Measurements from ENCODE around the gene CELA3B. TPM values are rescaled to one million over a fixed set of nuclear protein-coding genes. Genes with fewer than 3 reads are reported as not detected.
A peak's percentile ranks its signal among the peaks of the same experiment; 100 is the strongest.
"Not testable (repeated sequence)": the region's sequence is repeated elsewhere in the genome, so short reads cannot be mapped to it uniquely, and the experiment has no call there.

CELA3B gene, protein sequence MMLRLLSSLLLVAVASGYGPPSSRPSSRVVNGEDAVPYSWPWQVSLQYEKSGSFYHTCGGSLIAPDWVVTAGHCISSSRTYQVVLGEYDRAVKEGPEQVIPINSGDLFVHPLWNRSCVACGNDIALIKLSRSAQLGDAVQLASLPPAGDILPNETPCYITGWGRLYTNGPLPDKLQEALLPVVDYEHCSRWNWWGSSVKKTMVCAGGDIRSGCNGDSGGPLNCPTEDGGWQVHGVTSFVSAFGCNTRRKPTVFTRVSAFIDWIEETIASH
- 0.90 TPM for total RNA-seq
- long read RNA-seq = 0 reads

DNA sequence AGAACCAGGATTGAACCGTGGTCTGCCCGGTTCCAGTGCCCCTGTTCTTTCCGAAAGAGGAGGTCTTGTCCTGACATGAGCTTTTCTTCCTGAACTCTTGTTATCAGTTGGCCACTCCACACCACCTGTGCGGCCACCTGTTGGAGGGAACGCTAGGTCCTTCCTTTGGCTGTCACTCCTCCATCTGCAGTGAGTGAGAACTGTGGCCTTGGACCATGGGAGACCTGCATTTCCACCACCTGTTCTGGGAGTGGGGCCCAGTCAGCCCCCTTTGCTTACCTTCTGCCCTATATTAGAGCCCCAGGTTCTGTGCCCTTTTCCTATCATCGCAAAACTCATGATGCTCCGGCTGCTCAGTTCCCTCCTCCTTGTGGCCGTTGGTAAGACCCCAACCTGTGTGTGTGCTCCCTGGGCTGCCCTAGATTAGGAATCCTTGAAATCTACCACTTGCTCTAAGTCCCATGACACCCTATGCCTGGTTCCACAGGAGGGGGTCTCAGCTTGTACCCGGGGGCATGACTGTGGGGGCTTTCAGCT, at the start of gene CELA3B:
Gene CELA3B (plus strand): TSS at position 320 of the 537 bp plus-strand sequence. CDS start 18 bp downstream, at position 338.
- DNase-seq (ENCODE audit: low spot score) = not testable (repeated sequence)

DNA sequence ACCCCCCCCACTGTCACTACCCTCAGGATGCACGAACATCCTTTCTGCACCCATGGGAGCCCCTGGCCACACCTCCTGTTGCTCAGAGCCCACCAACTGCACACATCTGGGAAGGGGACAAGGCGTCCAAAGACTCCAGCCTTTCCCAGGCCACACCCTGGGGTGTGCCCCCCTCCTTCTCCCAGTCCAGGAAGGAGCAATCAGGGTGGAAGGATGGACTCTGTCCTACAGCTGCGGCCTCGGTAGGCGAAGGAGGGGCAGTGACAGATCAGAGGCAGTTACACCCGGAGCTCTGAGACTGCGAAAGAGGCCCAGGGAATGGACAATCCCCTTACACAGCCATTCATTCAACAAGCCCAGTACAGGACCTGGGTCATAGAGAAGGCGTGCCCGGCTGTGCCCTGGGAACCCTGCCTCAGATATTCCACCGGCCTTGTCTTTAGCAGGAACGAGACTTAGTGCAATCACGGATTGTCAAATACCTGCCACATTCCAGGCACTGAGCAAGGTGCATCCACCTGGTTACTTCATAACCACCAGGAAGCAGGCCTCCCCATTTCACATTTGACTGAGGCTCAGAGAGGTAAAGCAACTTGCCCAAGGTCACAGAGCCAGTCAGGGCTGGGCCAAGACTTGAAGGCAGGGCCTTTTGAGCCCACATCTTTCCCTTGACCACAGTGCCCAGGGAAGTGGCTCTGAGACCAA, 49.1 kb upstream of the CELA3B start:
- DNase-seq (ENCODE audit: low spot score) = no peak

DNA sequence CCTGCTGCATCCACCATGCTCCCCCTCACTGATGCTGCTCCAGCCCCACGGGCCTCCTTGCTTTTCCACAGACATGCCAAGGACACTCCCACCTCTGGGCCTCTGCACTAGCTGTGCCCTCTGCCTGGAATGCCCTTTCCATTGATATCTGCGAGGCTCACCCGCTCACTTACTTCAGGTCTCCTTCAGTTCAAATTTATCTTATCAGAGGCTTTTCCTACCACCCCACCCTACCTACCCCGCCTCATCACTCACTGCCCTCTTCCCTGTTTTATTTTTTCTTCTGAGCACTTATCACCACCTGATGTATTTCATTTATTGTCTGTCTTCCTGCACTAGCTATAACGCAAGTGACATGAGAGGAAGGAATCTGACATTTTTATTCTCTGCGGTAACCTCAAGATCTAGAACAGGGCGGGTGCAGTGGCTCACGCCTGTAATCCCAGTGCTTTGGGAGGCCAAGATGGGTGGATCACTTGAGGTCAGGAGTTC, 46.7 kb upstream of the CELA3B start:
- DNase-seq (ENCODE audit: low spot score) = no peak

DNA sequence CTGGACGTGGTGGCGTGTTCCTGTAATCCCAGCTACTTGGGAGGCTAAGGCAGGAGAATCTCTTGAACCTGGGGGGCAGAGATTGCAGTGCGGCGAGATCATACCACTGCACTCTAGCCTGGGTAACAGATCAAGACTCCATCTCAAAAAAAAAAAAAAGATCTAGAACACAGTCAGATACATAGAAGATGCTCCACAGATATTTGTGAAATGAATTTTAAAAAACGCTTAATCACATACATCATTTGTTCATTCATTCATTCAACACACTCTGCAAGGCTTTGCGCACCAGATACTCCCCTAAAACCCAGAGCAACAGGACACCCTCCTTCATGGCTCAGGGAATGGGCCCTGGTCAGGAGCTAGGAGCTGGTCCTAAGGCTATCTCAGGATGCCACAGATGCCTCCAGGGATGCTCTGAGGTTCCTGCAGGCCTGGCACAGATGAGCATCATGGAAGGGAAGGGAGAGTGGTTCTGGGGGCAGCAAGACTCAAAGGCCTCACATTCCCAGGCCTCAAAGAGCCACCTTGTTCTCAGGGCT, 46.1 kb upstream of the CELA3B start:
- DNase-seq (ENCODE audit: low spot score) = no peak

DNA sequence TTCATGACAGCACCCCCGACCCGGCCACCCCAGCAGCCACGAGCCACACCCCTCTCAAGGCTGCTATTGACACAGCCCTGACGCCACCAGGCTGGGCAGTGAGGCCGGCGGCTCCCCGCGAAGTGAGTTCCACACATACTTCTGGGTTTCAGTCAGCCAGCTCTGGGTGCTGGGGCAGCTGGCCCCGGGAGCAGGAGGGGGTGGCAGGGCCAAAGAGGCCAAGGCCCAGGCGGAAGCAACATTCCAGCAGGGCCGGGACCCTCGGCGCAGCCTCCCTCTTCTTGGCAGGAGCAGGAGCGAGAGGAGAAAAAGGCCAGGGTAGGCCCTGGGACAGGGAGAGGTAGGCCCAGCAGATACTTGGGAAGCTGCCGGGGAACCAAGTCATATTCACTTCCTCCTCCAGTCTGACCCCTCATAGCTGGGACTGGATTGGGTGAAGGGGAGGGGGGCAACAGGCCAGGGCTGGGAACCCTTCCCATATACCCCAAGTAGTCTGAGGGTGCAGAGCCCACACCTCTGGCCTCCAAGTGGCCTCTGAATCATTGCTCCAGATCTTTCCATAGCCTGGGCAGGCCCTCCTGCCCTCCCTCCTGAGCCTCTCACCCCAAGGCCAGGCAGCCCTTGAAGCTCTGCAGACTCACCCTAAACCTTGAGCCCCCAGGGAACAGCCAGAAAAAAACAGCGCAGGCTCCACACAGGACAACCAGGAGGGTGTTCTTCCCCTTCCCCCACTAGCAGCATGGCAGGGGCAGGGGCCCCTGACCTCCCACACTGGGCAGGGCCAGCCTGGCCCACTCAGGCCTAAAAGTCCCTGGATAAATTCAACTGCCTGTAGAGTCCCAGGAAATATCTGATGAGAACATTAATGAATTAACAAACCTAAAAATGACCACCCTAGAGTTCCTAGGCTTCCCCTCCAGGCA, 45.4 kb upstream of the CELA3B start:
- DNase-seq (ENCODE audit: low spot score) = no peak

DNA sequence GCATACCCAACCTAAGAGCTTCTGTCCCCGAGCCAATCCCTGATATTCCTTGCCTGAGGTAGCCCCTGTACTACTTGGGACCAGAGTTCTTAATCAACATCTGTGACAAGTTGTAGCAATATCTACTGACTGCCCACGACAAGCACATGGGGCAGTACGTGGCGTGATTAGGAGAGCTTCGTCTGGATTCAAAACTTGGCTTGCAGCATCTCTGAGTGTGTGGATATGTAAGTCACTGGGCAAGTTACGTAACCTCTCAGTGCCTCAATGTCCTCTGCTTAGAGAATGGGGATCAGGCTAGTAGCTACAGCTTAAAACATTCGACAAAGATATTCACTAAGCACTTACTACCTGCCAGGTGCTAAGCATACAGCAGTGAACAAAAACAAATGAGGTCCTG, 44.7 kb upstream of the CELA3B start:
- no peak for DNase-seq (ENCODE audit: low spot score)

DNA sequence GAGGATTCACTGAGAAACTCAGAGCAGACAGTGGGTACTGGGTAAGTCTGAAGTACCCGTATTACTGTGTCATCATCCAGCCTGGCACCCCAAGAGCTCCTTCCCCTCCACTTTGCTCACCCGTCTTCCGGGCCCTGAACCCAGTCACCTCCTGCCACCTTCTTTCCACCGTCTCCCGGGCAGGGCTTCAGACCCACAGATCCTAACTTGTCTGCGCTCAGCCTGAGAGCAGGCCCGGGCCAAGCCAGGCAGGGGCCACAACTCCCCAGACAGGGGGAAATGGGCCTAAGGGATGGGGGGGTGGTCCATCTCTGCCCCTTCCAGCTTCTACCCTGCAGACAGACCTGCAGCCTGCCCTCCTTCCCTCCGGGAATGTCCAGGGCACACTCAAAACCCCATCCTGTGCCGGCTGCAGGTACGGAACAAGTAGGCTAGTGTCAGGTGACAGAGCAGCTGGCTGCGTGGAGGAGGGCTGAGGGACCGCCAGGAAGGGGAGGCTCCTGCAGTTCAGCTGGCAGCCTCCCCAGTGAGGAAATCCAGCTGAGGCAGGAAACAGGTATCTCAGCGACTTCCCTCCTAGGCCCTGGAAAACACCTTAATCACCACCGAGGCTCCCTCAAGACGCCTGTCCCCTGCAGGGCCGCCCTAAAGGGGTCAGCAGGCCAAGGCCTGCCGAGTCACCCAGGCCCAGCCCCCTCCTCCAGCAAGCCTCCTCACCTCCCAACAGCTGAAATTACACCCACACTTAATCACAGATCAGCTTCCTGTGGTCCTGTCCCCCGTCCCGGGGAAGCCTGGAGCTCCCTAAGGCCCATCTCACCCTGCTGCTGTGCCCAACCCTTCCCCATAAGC, 43.2 kb upstream of the CELA3B start:
- DNase-seq (ENCODE audit: low spot score) = no peak

DNA sequence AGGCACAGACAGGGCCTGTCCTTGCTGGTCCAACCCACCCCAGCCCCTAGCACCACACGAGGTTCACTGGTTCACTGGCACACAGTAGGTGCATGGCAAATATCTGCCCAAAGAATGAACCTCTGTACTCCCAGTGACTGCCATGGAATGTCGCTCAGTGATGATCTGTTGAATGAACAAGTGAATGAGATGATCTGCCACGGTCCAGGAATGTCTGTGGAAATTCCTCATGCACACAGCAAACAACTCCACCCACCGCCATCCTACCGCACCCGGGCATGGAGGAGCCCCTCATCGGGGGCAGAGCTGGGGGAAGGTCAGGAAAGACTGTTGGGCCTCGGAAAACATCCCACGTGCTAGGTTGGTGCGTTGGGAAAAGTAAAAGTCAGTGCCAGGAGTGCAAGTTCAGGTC, 41.4 kb upstream of the CELA3B start:
- DNase-seq (ENCODE audit: low spot score) = no peak

DNA sequence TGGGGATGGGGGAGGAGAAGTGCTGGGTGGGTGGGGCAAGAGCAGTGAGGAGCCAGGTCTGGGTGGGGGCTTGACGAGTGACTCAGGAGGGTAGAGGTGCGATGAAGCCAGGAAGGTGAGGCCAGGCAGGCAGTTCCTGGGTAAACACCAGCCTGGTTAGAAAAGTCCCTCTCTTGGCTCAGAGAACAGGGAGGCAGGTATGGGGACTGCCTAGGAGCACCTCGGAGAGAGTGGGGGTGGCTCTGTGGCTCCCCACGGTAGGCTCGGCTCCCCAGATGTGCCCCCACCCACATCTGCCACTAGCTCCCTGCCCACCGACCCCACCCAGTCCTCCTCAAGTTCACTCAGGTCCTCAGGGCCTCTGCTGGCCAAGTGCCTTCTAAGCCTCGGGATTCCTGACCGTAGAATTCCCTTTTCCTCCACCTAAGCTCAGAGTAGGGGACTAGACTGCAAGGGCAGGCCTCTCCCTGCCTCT, 40.9 kb upstream of the CELA3B start:
- no peak for DNase-seq (ENCODE audit: low spot score)

DNA sequence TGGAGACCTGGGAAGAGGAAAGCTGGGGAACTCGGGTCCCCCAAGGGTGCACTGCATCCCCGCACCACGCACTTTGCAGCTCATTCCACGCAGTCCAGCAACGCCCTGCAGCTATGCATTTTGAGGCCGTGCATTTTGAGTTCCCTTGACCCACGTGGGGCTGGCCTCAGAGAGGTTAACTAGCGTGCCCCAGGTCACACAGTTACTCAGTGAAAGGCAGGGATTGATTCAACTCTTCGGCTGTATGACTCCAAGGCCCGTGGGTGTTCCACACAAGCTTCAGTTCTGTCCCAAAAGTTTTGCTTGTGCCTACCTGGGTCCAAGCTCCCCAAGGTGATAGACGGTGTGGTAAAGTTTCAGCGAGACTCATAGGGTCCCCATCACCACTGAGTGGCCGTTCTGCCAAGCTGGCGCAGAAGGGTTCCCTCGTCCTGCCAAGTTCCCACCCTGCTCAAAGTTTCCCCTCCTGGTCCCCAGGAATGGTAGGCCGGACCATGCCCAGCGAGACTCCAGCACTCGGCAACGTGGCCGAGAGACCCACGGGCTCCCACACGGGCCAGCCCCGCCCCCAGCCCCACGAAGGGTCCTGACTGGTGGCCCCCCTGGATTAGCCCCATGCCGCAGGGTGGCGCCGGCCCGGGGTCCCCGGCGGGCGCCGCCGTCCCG, 40.3 kb upstream of the CELA3B start:
- DNase-seq (ENCODE audit: low spot score) = no peak

DNA sequence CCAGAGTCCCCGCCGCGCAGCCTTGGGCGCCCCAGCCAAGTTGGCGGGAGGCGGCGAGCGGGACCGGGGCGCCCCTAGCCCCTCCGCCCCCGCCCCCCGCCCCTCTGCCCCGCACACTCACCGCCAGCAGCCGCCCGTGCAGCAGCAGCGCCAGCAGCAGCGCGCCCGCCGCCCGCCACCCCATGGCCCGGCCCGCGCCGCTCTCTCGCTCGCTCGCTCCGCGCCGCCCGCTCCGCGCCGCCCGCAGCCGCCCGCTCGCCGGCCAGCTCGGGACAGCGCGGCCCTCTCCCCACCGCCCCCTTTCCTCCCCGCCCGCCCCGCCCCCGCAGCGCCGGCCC, 39.8 kb upstream of the CELA3B start, which contains the start of gene HSPG2:
Gene HSPG2 (minus strand): TSS at position 277 of the 338 bp plus-strand sequence. CDS start 93 bp downstream, at position 184.
- DNase-seq (ENCODE audit: low spot score) = no peak

DNA sequence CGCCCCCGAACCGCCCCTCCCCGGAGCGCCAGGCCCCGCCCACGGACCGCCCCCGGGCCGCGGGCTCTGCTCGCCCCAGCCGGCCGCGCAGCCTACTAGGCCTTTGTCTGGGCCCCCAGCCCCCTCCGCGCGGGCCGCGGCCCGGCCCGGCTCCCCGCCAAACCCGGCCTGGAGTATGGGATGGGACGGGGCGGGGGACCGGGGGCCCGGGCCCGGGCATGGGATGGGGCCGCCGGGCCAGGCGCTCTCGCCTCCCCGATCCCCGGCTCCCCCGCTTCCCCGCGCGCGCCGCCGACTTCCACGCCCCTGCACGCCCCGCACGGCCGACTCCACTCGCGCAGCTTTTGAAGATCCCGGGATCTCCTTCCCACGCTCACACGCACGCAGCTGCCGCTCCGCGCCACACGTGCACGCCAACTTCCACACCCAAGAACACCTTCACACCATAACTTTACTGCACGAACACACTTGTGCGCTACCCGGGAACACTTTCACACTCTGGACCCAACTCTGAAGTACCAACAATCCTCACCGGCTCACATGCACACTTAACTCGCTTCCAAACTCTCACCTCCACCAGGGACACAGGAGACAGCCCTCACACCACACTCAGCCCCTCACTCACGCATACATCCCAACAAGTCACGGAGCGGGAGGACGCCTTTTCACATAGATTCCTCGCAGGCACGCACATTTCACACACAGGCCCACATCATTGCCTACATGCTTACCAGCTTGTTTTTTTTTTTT, 39.3 kb upstream of the CELA3B start:
- DNase-seq (ENCODE audit: low spot score) = peak; percentile 94

DNA sequence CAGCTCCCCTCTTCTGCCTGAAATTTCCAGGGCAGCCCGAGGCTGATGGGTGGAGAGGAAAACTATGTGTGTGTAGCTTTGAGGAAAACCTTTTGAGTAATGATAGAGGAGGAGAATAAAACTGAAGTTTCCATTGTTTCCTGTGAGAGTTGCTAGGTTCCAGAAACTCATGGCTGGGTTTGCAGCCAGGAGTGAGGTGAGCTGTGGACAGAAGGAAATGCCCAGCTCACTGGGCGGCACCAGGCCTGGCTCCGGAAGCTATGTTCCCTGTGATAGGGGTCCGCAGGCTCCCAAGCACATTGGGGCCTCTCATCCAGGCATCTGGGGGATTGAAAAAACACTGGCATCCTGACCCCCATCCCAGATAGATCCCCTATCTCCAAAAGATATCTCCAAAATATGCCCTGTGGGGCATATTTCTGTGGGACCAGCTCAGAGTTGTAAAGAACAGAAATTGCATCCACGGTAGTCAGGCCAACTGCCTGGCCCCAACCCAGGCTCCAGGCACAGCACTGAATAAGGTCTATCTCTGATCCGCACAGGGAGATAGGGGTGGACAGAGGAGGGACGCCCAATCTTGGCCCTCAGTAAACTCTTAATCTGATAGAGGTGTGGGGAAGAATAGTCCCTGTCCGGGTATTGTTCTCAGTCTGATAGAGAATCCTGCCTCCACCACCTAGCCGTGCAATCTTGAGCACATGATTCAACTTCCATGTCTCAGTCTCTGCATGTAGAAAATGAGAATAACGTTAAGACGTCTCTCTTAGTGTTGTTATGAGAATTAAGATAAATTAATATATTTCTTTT, 37.9 kb upstream of the CELA3B start:
- DNase-seq (ENCODE audit: low spot score) = no peak

DNA sequence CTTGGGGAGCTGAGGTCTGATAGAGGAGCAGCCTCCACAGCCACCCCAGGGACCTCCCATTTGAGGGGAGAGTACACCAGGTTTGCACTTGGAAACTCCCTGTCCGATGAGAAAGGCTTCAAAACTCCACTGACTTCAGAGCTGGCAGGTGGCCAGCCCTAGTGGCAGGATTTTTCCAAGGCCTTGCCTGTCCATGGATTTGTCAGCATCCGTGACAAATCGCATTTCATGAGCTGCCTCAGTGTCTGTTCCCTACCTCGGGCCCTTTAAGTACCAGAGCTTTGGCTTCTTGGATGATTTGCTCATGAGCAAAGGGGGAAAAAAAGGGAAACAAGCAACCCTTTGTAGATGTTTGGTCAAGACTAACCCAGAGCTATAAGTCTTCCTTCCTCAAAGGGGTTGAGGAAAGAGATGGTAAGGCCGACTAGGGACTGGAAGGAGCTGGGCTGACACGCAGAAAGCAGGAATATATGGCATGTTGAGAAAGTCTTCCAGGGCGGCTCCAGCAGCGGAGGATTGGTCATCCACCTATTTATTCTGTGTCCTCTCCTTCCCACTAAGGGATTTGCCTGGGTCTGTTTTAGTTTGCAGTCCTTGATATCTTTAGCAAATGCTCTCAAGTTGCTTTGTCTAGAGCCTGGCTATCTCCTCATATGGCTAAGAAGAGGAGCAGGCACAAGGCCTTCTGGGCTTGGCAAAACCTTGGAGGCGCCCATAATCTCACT, 37.0 kb upstream of the CELA3B start:
- peak; percentile 95 for DNase-seq (ENCODE audit: low spot score)

DNA sequence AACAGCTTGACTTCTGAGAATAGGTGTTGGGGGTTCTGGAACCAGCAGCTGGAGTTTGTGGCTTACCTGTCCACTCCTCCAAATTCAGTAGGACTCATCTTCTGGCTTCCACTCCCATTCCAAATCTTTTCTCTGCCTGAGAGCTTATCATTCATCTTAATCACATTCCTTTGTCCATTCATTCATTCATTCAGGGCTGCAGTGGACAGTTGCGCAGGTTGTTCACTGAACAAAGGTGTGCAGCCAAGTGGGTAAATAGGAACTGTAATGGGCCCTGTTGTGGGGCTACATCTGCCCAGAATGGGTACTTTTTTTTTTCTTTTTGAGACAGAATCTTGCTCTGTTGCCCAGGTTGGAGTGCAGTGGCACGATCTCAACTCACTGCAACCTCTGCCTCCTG, 36.3 kb upstream of the CELA3B start:
- DNase-seq (ENCODE audit: low spot score) = no peak

DNA sequence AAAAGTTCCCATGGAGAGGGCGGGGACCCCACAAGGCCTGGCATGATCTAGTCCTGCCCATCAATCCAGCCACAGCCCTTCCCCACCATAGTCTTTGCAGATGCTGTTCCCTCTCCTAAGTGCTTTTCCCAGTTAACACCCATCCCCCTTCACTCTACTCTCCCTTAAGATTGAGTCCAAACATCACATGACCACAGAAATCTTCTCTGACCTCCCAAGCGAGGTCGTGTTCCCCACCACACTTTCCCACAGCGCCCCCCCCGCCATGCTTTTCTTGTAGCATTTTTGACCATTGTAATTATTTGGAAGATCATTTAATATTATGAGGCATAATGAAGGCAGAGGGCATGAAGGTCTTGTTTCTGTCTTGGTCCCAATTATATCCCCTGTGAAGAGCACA, 35.5 kb upstream of the CELA3B start:
- no peak for DNase-seq (ENCODE audit: low spot score)

DNA sequence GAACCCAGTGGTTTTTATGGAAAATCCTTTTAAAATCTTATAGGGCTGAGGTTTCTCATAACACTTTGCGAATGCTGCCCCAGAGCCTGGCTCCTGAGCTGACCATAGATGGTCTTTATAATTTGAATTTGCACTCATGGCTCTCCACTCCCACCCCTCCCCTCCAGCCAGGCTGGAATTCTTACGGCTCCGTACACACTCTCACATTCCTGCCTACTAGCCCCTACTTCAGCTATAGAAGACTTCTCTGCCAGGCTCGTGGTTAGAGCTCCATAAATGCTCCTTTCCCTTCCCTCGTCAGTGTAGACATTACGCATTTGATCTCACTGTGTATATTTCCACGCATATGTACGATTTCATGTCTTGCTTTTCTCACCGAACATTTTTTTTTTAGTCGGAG, 34.4 kb upstream of the CELA3B start:
- DNase-seq (ENCODE audit: low spot score) = no peak
